ENCODE data around the gene NPPC.

GRCh38 chr2:231966886-231967285 lies 40.7 kb upstream of the NPPC start:
- no peak for TF ChIP-seq CTCF (IDR thresholded peaks at IDR 0.05)
- TF ChIP-seq POLR2AphosphoS5 (IDR thresholded peaks at IDR 0.05) = no peak
